Natural killer cell (primary cell): ENCODE data around the gene ARHGEF11. TPM values are rescaled to one million over a fixed set of nuclear protein-coding genes. Genes with fewer than 3 reads are reported as not detected.

Experiments
- ATAC-seq, 3 donors: fragments of 150-1000 bp in 2 of 3; fragments of 200-7000 bp in 1 of 3; cut with Tn5 transposase; 1 replicate in 1 of 3; 2 replicates in 2 of 3; pipeline ENCODE4 v1.10.0; 2021; ENCODE audit warnings: mild to moderate bottlenecking in 2 of 3, moderate library complexity in 2 of 3
- DNase-seq, 2 donors: peaks; one replicate each; pipeline versions ENCODE4 v3.0.0 to v3.0.0-alpha.2; 2013 to 2021; ENCODE audit warnings: mixed read lengths in 1 of 2
- H3K27ac ChIP-seq: one replicate; pipeline ENCODE4 v1.5.1; 2013; ENCODE audit warnings: mild to moderate bottlenecking, low read length
- H3K27me3 ChIP-seq: one replicate; pipeline ENCODE4 v1.6.1; 2013; ENCODE audit warnings: low read length; ENCODE audit not compliant: control insufficient read depth, insufficient read depth
- H3K36me3 ChIP-seq: one replicate; pipeline ENCODE4 v1.6.1; 2013; ENCODE audit warnings: low read length; ENCODE audit not compliant: control insufficient read depth, insufficient read depth
- H3K4me1 ChIP-seq: one replicate; pipeline ENCODE4 v1.6.1; 2013; ENCODE audit warnings: low read length; ENCODE audit not compliant: control insufficient read depth, insufficient read depth
- H3K4me3 ChIP-seq: one replicate; pipeline ENCODE4 v1.5.1; 2013; ENCODE audit warnings: low read length
- H3K9me3 ChIP-seq: one replicate; pipeline ENCODE4 v1.6.1; 2013; ENCODE audit warnings: low read length; ENCODE audit not compliant: control insufficient read depth, insufficient read depth
- H3K27ac Mint-ChIP-seq, 2 donors: one replicate each; pipeline ENCODE4 v1.8.0; 2022; ENCODE audit warnings: mild to moderate bottlenecking in 2 of 2, mixed read lengths in 2 of 2, moderate library complexity in 1 of 2
- H3K27me3 Mint-ChIP-seq, 2 donors: one replicate each; pipeline ENCODE4 v1.8.0; 2022; ENCODE audit warnings: low read depth in 2 of 2, mixed read lengths in 2 of 2
- H3K36me3 Mint-ChIP-seq: one replicate; pipeline ENCODE4 v1.8.0; 2022; ENCODE audit warnings: mixed read lengths
- H3K4me1 Mint-ChIP-seq, 2 donors: one replicate each; pipeline ENCODE4 v1.8.0; 2022; ENCODE audit warnings: mixed read lengths in 2 of 2
- H3K4me3 Mint-ChIP-seq: one replicate; pipeline ENCODE4 v1.8.0; 2022; ENCODE audit warnings: mild to moderate bottlenecking, moderate library complexity, mixed read lengths
- H3K9me3 Mint-ChIP-seq, 2 donors: one replicate each; pipeline ENCODE4 v1.8.0; 2022; ENCODE audit warnings: mixed read lengths in 2 of 2
- CTCF ChIP-seq: fragments of 200-600 bp; IDR thresholded peaks from one replicate; pipeline ENCODE4 v1.8.0; 2022; ENCODE audit warnings: antibody characterized with exemption
- WGBS: methylation state at CpG from one replicate; pipeline ENCODE4 v1.1.7; 2013; ENCODE audit warnings: missing lambda C conversion rate; ENCODE audit not compliant: insufficient coverage; 5-methylcytosine and 5-hydroxymethylcytosine counted together
- intact Hi-C: fragments of 100-400 bp; cut with micrococcal nuclease; formaldehyde crosslinking; loops from one replicate; pipeline ENCODE4 v1.14.2; 2022
- total RNA-seq, 4 donors: library from RNA; stranded (reverse); fragments of 120-200 nt in 1 of 4; gene quantifications; one replicate each; pipeline versions ENCODE4 v1.2.3 to v1.2.4, GENCODE V29; 2013 to 2022

ARHGEF11 gene
- total RNA-seq, 3 donors from 2014 or later (not counting 1 experiment from before 2014, with no cell fraction given) = 1.7 to 2.8 (median 2.4) TPM

GRCh38 chr1:157025856-157026255 lies 19.7 kb downstream of the ARHGEF11 start:
- Mint-ChIP-seq H3K4me1 (no peaks in the 10 kb centered on the region), H3K36me3 (peaks cover 8% of the 10 kb centered on the region), H3K27me3 (peaks cover 17 to 51% of the 10 kb centered on the region in 2 donors), H3K27ac (no peak overlapping the region), H3K4me3 (no peak overlapping the region), H3K9me3 (peaks cover 0 to 5% of the 10 kb centered on the region in 2 donors)
- H3K9me3 ChIP-seq = no peaks in the 10 kb centered on the region
- no peaks in the 10 kb centered on the region for H3K4me1 ChIP-seq
- no peaks in the 10 kb centered on the region for H3K36me3 ChIP-seq
- no peak for DNase-seq
- TF ChIP-seq CTCF = no peak
- 91% methylated on average over 2 of the region's 2 CpGs for WGBS
- H3K4me3 ChIP-seq = no peak overlapping the region
- intact Hi-C loops = no loop called here
- H3K27ac ChIP-seq = no peak overlapping the region
- peaks cover 2% of the 10 kb centered on the region for H3K27me3 ChIP-seq
- ATAC-seq = no peak

- TF ChIP-seq CTCF = no peak
Measured at GRCh38 chr1:157025385-157025784, 20.2 kb downstream of the ARHGEF11 start.

GRCh38 chr1:157021688-157022087 lies 23.9 kb downstream of the ARHGEF11 start:
- Histone ChIP-seq H3K9me3 (no peaks in the 10 kb centered on the region), H3K27ac (no peak overlapping the region), H3K4me3 (no peak overlapping the region), H3K4me1 (no peaks in the 10 kb centered on the region), H3K27me3 (peaks cover 3% of the 10 kb centered on the region), H3K36me3 (no peaks in the 10 kb centered on the region)
- Mint-ChIP-seq H3K36me3 (peaks cover 8% of the 10 kb centered on the region), H3K27ac (no peak overlapping the region), H3K4me1 (no peaks in the 10 kb centered on the region), H3K27me3 (peaks cover 15 to 64% of the 10 kb centered on the region in 2 donors), H3K9me3 (peaks cover 0 to 9% of the 10 kb centered on the region in 2 donors), H3K4me3 (no peak overlapping the region)
- TF ChIP-seq CTCF = no peak
- intact Hi-C loops = no loop called here
- DNase-seq = no peak
- WGBS = 100% methylated on average over 1 of the region's 1 CpG
- ATAC-seq = no peak

More at GRCh38 chr1:157025385-157025784, 20.2 kb downstream of the ARHGEF11 start:
- DNase-seq = no peak
- Histone ChIP-seq H3K4me3 (no peak overlapping the region), H3K27ac (no peak overlapping the region), H3K4me1 (no peaks in the 10 kb centered on the region), H3K36me3 (no peaks in the 10 kb centered on the region), H3K27me3 (peaks cover 2% of the 10 kb centered on the region), H3K9me3 (no peaks in the 10 kb centered on the region)
- no peaks in the 10 kb centered on the region for H3K4me1 Mint-ChIP-seq
- WGBS = 91% methylated on average over 3 of the region's 3 CpGs
- no peak for ATAC-seq
- intact Hi-C loops = no loop called here
- peaks cover 8% of the 10 kb centered on the region for H3K36me3 Mint-ChIP-seq
- H3K9me3 Mint-ChIP-seq = peaks cover 0 to 6% of the 10 kb centered on the region in 2 donors
- peaks cover 18 to 56% of the 10 kb centered on the region in 2 donors for H3K27me3 Mint-ChIP-seq
- no peak overlapping the region for H3K27ac Mint-ChIP-seq
- H3K4me3 Mint-ChIP-seq = no peak overlapping the region

- Mint-ChIP-seq H3K36me3 (peaks cover 8% of the 10 kb centered on the region), H3K9me3 (peaks cover 0 to 9% of the 10 kb centered on the region in 2 donors), H3K27me3 (peaks cover 12 to 42% of the 10 kb centered on the region in 2 donors), H3K4me3 (no peak overlapping the region), H3K4me1 (no peaks in the 10 kb centered on the region), H3K27ac (no peak overlapping the region)
- DNase-seq (no peak), ATAC-seq (no peak)
- no peak overlapping the region for H3K27ac ChIP-seq
- no peaks in the 10 kb centered on the region for H3K4me1 ChIP-seq
- intact Hi-C loops = no loop called here
- no peak for TF ChIP-seq CTCF
- H3K36me3 ChIP-seq = no peaks in the 10 kb centered on the region
- H3K27me3 ChIP-seq = peaks cover 3% of the 10 kb centered on the region
- H3K4me3 ChIP-seq = no peak overlapping the region
- no peaks in the 10 kb centered on the region for H3K9me3 ChIP-seq
Measured at GRCh38 chr1:157019457-157019856, 26.1 kb downstream of the ARHGEF11 start.
